ACC112 (cell line): ENCODE measurements around the gene SLC7A10.

Experiments used
- H2AFZ ChIP-seq: fragments of 200-600 bp; sonication (generic); one replicate; pipeline ENCODE4 v1.6.0; 2017; ENCODE audit warnings: antibody characterized with exemption, low read length; ENCODE audit not compliant: unreplicated experiment
- H3K27ac ChIP-seq: fragments of 200-600 bp; sonication (generic); 2 replicates; pipeline ENCODE4 v1.5.1; 2014; ENCODE audit warnings: low read depth, mild to moderate bottlenecking, antibody characterized with exemption, low read length, moderate library complexity
- H3K27me3 ChIP-seq: fragments of 200-600 bp; sonication (generic); 2 replicates; pipeline ENCODE4 v1.6.1; 2014; ENCODE audit warnings: mild to moderate bottlenecking, antibody characterized with exemption, low read length, moderate library complexity, mixed read lengths; ENCODE audit not compliant: insufficient read depth
- H3K36me3 ChIP-seq: fragments of 200-600 bp; sonication (generic); 2 replicates; pipeline ENCODE4 v1.6.1; 2016; ENCODE audit warnings: mild to moderate bottlenecking, antibody characterized with exemption, low read length, moderate library complexity, mixed read lengths; ENCODE audit not compliant: insufficient read depth
- H3K4me1 ChIP-seq: fragments of 200-600 bp; sonication (generic); one replicate; pipeline ENCODE4 v1.6.1; 2016; ENCODE audit warnings: low read length, mixed read lengths; ENCODE audit not compliant: insufficient read depth, unreplicated experiment, control insufficient read depth
- H3K4me3 ChIP-seq: fragments of 200-600 bp; sonication (generic); 2 replicates; pipeline ENCODE4 v1.5.1; 2014; ENCODE audit warnings: mild to moderate bottlenecking, low read depth, low read length
- H3K79me2 ChIP-seq: fragments of 200-600 bp; sonication (generic); one replicate; pipeline ENCODE4 v1.6.0; 2016; ENCODE audit warnings: low read length; ENCODE audit not compliant: control insufficient read depth, unreplicated experiment, insufficient read depth

Gene SLC7A10

GRCh38 chr19:33266974-33267484, 41.4 kb upstream of the SLC7A10 start:
- Histone ChIP-seq H3K4me1 (no peaks in the 10 kb centered on the region), H3K36me3 (no peaks in the 10 kb centered on the region), H3K27me3 (no peaks in the 10 kb centered on the region), H3K27ac (no peak overlapping the region), H3K4me3 (no peak overlapping the region), H2AFZ (no peak overlapping the region), H3K79me2 (no peaks in the 10 kb centered on the region)

- Histone ChIP-seq H3K4me1 (no peaks in the 10 kb centered on the region), H3K4me3 (no peak overlapping the region), H3K27me3 (no peaks in the 10 kb centered on the region), H2AFZ (no peak overlapping the region), H3K27ac (no peak overlapping the region), H3K79me2 (no peaks in the 10 kb centered on the region), H3K36me3 (no peaks in the 10 kb centered on the region)
Measured at GRCh38 chr19:33264881-33265445, 39.3 kb upstream of the SLC7A10 start.

GRCh38 chr19:33263325-33264023, 37.8 kb upstream of the SLC7A10 start:
- Histone ChIP-seq H3K36me3 (no peaks in the 10 kb centered on the region), H2AFZ (no peak overlapping the region), H3K27me3 (no peaks in the 10 kb centered on the region), H3K4me1 (no peaks in the 10 kb centered on the region), H3K27ac (no peak overlapping the region), H3K79me2 (no peaks in the 10 kb centered on the region), H3K4me3 (no peak overlapping the region)

- Histone ChIP-seq H3K4me3 (no peak overlapping the region), H3K36me3 (no peaks in the 10 kb centered on the region), H3K4me1 (no peaks in the 10 kb centered on the region), H2AFZ (no peak overlapping the region), H3K27ac (no peak overlapping the region), H3K79me2 (no peaks in the 10 kb centered on the region), H3K27me3 (no peaks in the 10 kb centered on the region)
Measured at GRCh38 chr19:33261511-33262189, 36.0 kb upstream of the SLC7A10 start.

- H3K4me1 ChIP-seq: no peaks in the 10 kb centered on the region
- no peak overlapping the region for H2AFZ ChIP-seq
- no peaks in the 10 kb centered on the region for H3K79me2 ChIP-seq
- no peak overlapping the region for H3K27ac ChIP-seq
- H3K27me3 ChIP-seq: no peaks in the 10 kb centered on the region
- no peak overlapping the region for H3K4me3 ChIP-seq
- no peaks in the 10 kb centered on the region for H3K36me3 ChIP-seq
Measured at GRCh38 chr19:33260628-33261418, 35.2 kb upstream of the SLC7A10 start.

GRCh38 chr19:33259539-33259938, 33.9 kb upstream of the SLC7A10 start:
- no peaks in the 10 kb centered on the region for H3K36me3 ChIP-seq
- H3K27ac ChIP-seq: no peak overlapping the region
- no peaks in the 10 kb centered on the region for H3K27me3 ChIP-seq
- no peak overlapping the region for H2AFZ ChIP-seq
- H3K4me1 ChIP-seq: no peaks in the 10 kb centered on the region
- H3K79me2 ChIP-seq: no peaks in the 10 kb centered on the region
- no peak overlapping the region for H3K4me3 ChIP-seq

- Histone ChIP-seq H3K79me2 (no peaks in the 10 kb centered on the region), H3K27ac (no peak overlapping the region), H3K4me3 (no peak overlapping the region), H3K27me3 (no peaks in the 10 kb centered on the region), H3K4me1 (no peaks in the 10 kb centered on the region), H3K36me3 (no peaks in the 10 kb centered on the region), H2AFZ (no peak overlapping the region)
Measured at GRCh38 chr19:33257828-33258227, 32.2 kb upstream of the SLC7A10 start.

- no peak overlapping the region for H2AFZ ChIP-seq
- H3K4me3 ChIP-seq: no peak overlapping the region
- no peaks in the 10 kb centered on the region for H3K36me3 ChIP-seq
- no peaks in the 10 kb centered on the region for H3K4me1 ChIP-seq
- no peak overlapping the region for H3K27ac ChIP-seq
- H3K27me3 ChIP-seq: no peaks in the 10 kb centered on the region
- H3K79me2 ChIP-seq: no peaks in the 10 kb centered on the region
Measured at GRCh38 chr19:33256261-33256660, 30.6 kb upstream of the SLC7A10 start.

- H3K27ac ChIP-seq: no peak overlapping the region
- no peak overlapping the region for H2AFZ ChIP-seq
- H3K27me3 ChIP-seq: no peaks in the 10 kb centered on the region
- no peak overlapping the region for H3K4me3 ChIP-seq
- H3K4me1 ChIP-seq: no peaks in the 10 kb centered on the region
- no peaks in the 10 kb centered on the region for H3K36me3 ChIP-seq
- no peaks in the 10 kb centered on the region for H3K79me2 ChIP-seq
Measured at GRCh38 chr19:33255781-33256180, 30.1 kb upstream of the SLC7A10 start.

GRCh38 chr19:33254245-33254824, 28.7 kb upstream of the SLC7A10 start:
- H3K27me3 ChIP-seq: no peaks in the 10 kb centered on the region
- no peaks in the 10 kb centered on the region for H3K4me1 ChIP-seq
- no peaks in the 10 kb centered on the region for H3K79me2 ChIP-seq
- no peaks in the 10 kb centered on the region for H3K36me3 ChIP-seq
- no peak overlapping the region for H3K27ac ChIP-seq
- no peak overlapping the region for H3K4me3 ChIP-seq
- H2AFZ ChIP-seq: no peak overlapping the region
